ENCODE results near the gene PACSIN2.

PACSIN2 gene

GRCh38 chr22:42855721-42856120 is 159.2 kb downstream of the PACSIN2 start:
- no peak for DNase-seq

GRCh38 chr22:42855211-42855610 is 159.7 kb downstream of the PACSIN2 start:
- DNase-seq = no peak

GRCh38 chr22:42848941-42849550 is 165.9 kb downstream of the PACSIN2 start:
- DNase-seq = no peak

- no peak for DNase-seq
Measured at GRCh38 chr22:42847110-42847509, 167.8 kb downstream of the PACSIN2 start.

GRCh38 chr22:42844756-42845155 is 170.2 kb downstream of the PACSIN2 start:
- DNase-seq = no peak

- no peak for DNase-seq
Measured at GRCh38 chr22:42842658-42843370, 172.1 kb downstream of the PACSIN2 start.

GRCh38 chr22:42841444-42841843 is 173.5 kb downstream of the PACSIN2 start:
- no peak for DNase-seq

- DNase-seq = no peak
Measured at GRCh38 chr22:42837556-42837955, 177.4 kb downstream of the PACSIN2 start.

- DNase-seq = no peak
Measured at GRCh38 chr22:42836026-42836425, 178.9 kb downstream of the PACSIN2 start.

GRCh38 chr22:42834177-42834949 is 180.6 kb downstream of the PACSIN2 start:
- no peak for DNase-seq

- DNase-seq = no peak
Measured at GRCh38 chr22:42833104-42833503, 181.8 kb downstream of the PACSIN2 start.

- DNase-seq = no peak
Measured at GRCh38 chr22:42831712-42832111, 183.2 kb downstream of the PACSIN2 start.

- no peak for DNase-seq
Measured at GRCh38 chr22:42830161-42830560, 184.8 kb downstream of the PACSIN2 start.

- DNase-seq = no peak
Measured at GRCh38 chr22:42829302-42829701, 185.6 kb downstream of the PACSIN2 start.

GRCh38 chr22:42825796-42826195 is 189.2 kb downstream of the PACSIN2 start:
- no peak for DNase-seq

GRCh38 chr22:42821386-42821785 is 193.6 kb downstream of the PACSIN2 start:
- DNase-seq = no peak

GRCh38 chr22:42820045-42820763 is 194.7 kb downstream of the PACSIN2 start:
- no peak for DNase-seq

Measured in T-helper 9 cell (primary cell).